K562 (cell line): Measurements from ENCODE around the gene RTL10. TPM values are rescaled to one million over a fixed set of nuclear protein-coding genes. Genes with fewer than 3 reads are reported as not detected.

Experiments used
- ATAC-seq: fragments of 200-7000 bp; cut with Tn5 transposase; 3 replicates; pipeline ENCODE4 v1.9.1; 2020; ENCODE audit warnings: moderate library complexity
- BruUV-seq: library from RNA; stranded (reverse); fragments of 400-500 nt; replicated peaks from 2 replicates; lab custom pipeline; 2021; lab: Mats Ljungman, UMichigan
- CTCF ChIA-PET: fragments of 300-600 bp; formaldehyde crosslinking; extraction: SDS; loops from one replicate; lab custom pipeline; 2021; ENCODE audit warnings: low intra/inter-chr PET ratio; lab: Yijun Ruan, JAX
- POLR2A ChIA-PET: fragments of 300-600, 350-650 bp; sonication (Branson Sonifier 250); formaldehyde crosslinking; extraction: SDS; loops from one replicate; lab custom pipeline; 2021; ENCODE audit warnings: antibody characterized with exemption, inconsistent platforms; lab: Yijun Ruan, JAX
- DNase-seq, 4 experiments: peaks; one replicate each; pipeline versions ENCODE4 v3.0.0 to v3.0.0-alpha.2; 2011 to 2018; ENCODE audit warnings: low spot score in 3 of 4, mixed read lengths in 3 of 4; ENCODE audit errors: extremely low read depth in 1 of 4
- FAIRE-seq: peaks from 2 replicates; lab custom pipeline; 2011; peaks lifted over from hg19 to GRCh38; lab: Jason Lieb, UNC
- H2AFZ ChIP-seq: 2 replicates; pipeline ENCODE4 v1.6.0; 2011; ENCODE audit warnings: low read depth, low read length, control low read depth, inconsistent platforms
- H3K27ac ChIP-seq: fragments of 200-600 bp; 3 replicates; pipeline ENCODE4 v1.8.0; 2011; ENCODE audit warnings: low read depth, mild to moderate bottlenecking, control low read depth, inconsistent platforms, low read length, moderate library complexity, mixed read lengths; ENCODE audit errors: extremely low read depth
- H3K27me3 ChIP-seq, 2 experiments: fragments of 300-600 bp in 1 of 2; 2 replicates in 1 of 2; 3 replicates in 1 of 2; pipeline versions ENCODE4 v1.6.0 to v1.8.0; 2011; ENCODE audit warnings: inconsistent platforms in 2 of 2, low read length in 2 of 2, mild to moderate bottlenecking in 1 of 2, mixed read lengths in 1 of 2, moderate library complexity in 1 of 2; ENCODE audit not compliant: control insufficient read depth in 2 of 2, insufficient read depth in 2 of 2
- H3K36me3 ChIP-seq: fragments of 300-600 bp; 3 replicates; pipeline ENCODE4 v1.8.0; 2011; ENCODE audit warnings: mild to moderate bottlenecking, low read length, inconsistent platforms; ENCODE audit not compliant: control insufficient read depth, insufficient read depth
- H3K4me1 ChIP-seq, 2 experiments: fragments of 200-600 bp in 1 of 2; replicated peaks in 1 of 2; 2 replicates in 1 of 2; 3 replicates in 1 of 2; pipeline versions ENCODE4 v1.5.1 to v1.8.0; 2011; ENCODE audit warnings: inconsistent platforms in 2 of 2, low read length in 2 of 2, mild to moderate bottlenecking in 1 of 2, mixed read lengths in 1 of 2, moderate library complexity in 1 of 2; ENCODE audit not compliant: control insufficient read depth in 2 of 2, insufficient read depth in 2 of 2
- H3K4me2 ChIP-seq: 2 replicates; pipeline ENCODE4 v1.6.1; 2011; ENCODE audit warnings: low read length, control low read depth, inconsistent platforms, mixed read lengths; ENCODE audit not compliant: insufficient read depth
- H3K4me3 ChIP-seq: fragments of 200-600 bp; sonication (generic), shearing (Covaris generic); 2 replicates; pipeline ENCODE4 v1.5.1; 2016; ENCODE audit warnings: control low read depth, inconsistent platforms
- H3K79me2 ChIP-seq: fragments of 200-600 bp; 3 replicates; pipeline ENCODE4 v1.8.0; 2011; ENCODE audit warnings: low read length, inconsistent platforms; ENCODE audit not compliant: control insufficient read depth, insufficient read depth
- H3K9ac ChIP-seq, 2 experiments: 2 replicates each; pipeline versions ENCODE4 v1.6.0 to v1.6.1; 2011; ENCODE audit warnings: low read depth in 2 of 2, low read length in 2 of 2, control low read depth in 1 of 2, inconsistent platforms in 1 of 2, mild to moderate bottlenecking in 1 of 2, mixed read lengths in 1 of 2; ENCODE audit not compliant: insufficient read depth in 1 of 2
- H3K9me1 ChIP-seq: one replicate; pipeline ENCODE4 v1.6.0; 2011; ENCODE audit warnings: inconsistent platforms, mild to moderate bottlenecking, low read length, moderate library complexity; ENCODE audit not compliant: control insufficient read depth, insufficient read depth
- H3K9me3 ChIP-seq: replicated peaks from 2 replicates; pipeline ENCODE4 v1.5.1; 2011; ENCODE audit warnings: low read depth, low read length, inconsistent platforms; ENCODE audit not compliant: control insufficient read depth, insufficient read depth
- H4K20me1 ChIP-seq: replicated peaks from 2 replicates; pipeline ENCODE4 v1.6.1; 2011; ENCODE audit warnings: low read length, inconsistent platforms, mixed read lengths; ENCODE audit not compliant: control insufficient read depth, insufficient read depth
- BHLHE40 ChIP-seq: IDR thresholded peaks from 2 replicates; pipeline ENCODE4 v1.6.1; 2011; ENCODE audit warnings: low read length, improper control_type of control experiment
- FOXK2 ChIP-seq, 2 experiments: fragments of 450-650 bp; IDR thresholded peaks in 1 of 2; conservative IDR thresholded peaks in 1 of 2; 2 replicates each; pipeline ENCODE4 v1.6.1; 2016; ENCODE audit warnings: low read depth in 2 of 2, mild to moderate bottlenecking in 1 of 2
- HNRNPH1 ChIP-seq: fragments of 200-400 bp; formaldehyde crosslinking; optimal IDR thresholded peaks from 2 replicates; pipeline ENCODE3; 2017; ENCODE audit warnings: low read depth, mild to moderate bottlenecking, low read length, moderate library complexity
- ILF3 ChIP-seq: fragments of 450-650 bp; IDR thresholded peaks from 2 replicates; pipeline ENCODE4 v1.6.1; 2018; ENCODE audit warnings: antibody characterized with exemption, mild to moderate bottlenecking, moderate library complexity, borderline replicate concordance
- KDM5B ChIP-seq: fragments of 200-600 bp; sonication (generic); IDR thresholded peaks from 2 replicates; pipeline ENCODE4 v1.6.1; 2012; ENCODE audit warnings: low read depth, mild to moderate bottlenecking, moderate library complexity, low read length, control low read depth, inconsistent platforms; ENCODE audit not compliant: insufficient replicate concordance
- MEIS2 ChIP-seq: fragments of 450-650 bp; IDR thresholded peaks from 2 replicates; pipeline ENCODE4 v1.6.1; 2014; ENCODE audit warnings: mild to moderate bottlenecking; ENCODE audit not compliant: partially characterized antibody
- PHF20 ChIP-seq: fragments of 450-650 bp; IDR thresholded peaks from 2 replicates; pipeline ENCODE4 v1.6.1; 2018; ENCODE audit not compliant: partially characterized antibody
- SAP30 ChIP-seq: fragments of 200-600 bp; sonication (generic); IDR thresholded peaks from 2 replicates; pipeline ENCODE4 v1.6.1; 2012; ENCODE audit warnings: borderline replicate concordance, low read depth, mild to moderate bottlenecking, moderate library complexity, low read length, control low read depth, inconsistent platforms; ENCODE audit not compliant: insufficient read depth, poor library complexity, severe bottlenecking
- SOX6 ChIP-seq: fragments of 450-650 bp; IDR thresholded peaks from 2 replicates; pipeline ENCODE4 v1.6.1; 2014; ENCODE audit warnings: mild to moderate bottlenecking
- SREBF2 ChIP-seq: sonication (generic); formaldehyde crosslinking; IDR thresholded peaks from 2 replicates; pipeline ENCODE4 v1.4.0; 2020; ENCODE audit warnings: mild to moderate bottlenecking, missing genetic modification reagents
- TAL1 ChIP-seq: fragments of 450-650 bp; IDR thresholded peaks from 2 replicates; pipeline ENCODE4 v1.6.1; 2016; ENCODE audit warnings: mild to moderate bottlenecking
- WHSC1 ChIP-seq: IDR thresholded peaks from one replicate; pipeline ENCODE4 v1.6.1; 2012; ENCODE audit warnings: low read length, control low read depth, inconsistent platforms
- ZNF695 ChIP-seq: fragments of 450-650 bp; formaldehyde crosslinking; IDR thresholded peaks from 2 replicates; pipeline ENCODE4 v1.4.0; 2020; ENCODE audit warnings: mild to moderate bottlenecking, moderate library complexity
- WGBS: fragments of 100-300 bp; shearing (Covaris generic); methylation state at CpG from one replicate; pipeline ENCODE4 v1.1.6; 2016; ENCODE audit warnings: low coverage, mixed read lengths; ENCODE audit not compliant: insufficient coverage; ENCODE audit errors: missing lambda C conversion rate; 5-methylcytosine and 5-hydroxymethylcytosine counted together
- in situ Hi-C: fragments of 300-500 bp; cut with MboI; formaldehyde crosslinking; loops from 4 replicates; pipeline ENCODE4 v1.15.0; 2018; ENCODE audit warnings: inconsistent platforms, mixed read lengths
- intact Hi-C: fragments of 100-400 bp; cut with micrococcal nuclease; formaldehyde crosslinking; loops from 2 replicates; pipeline ENCODE4 v1.14.2; 2022
- polyA plus RNA-seq, 8 experiments: library from polyadenylated mRNA; depleted of rRNA in 4 of 8; stranded (reverse) in 5 of 8; unstranded in 3 of 8; fragments of >200 nt; fragmentation: Nextera tagmentation in 2 of 8; fragmentation: Illumina TruSeq in 1 of 8; extraction: Ambion mirVana in 2 of 8; extraction: Trizol in 1 of 8; gene quantifications; 2 replicates each; pipeline versions ENCODE4 v1.2.1 to v1.2.3, GENCODE V29; 2011 to 2014; ENCODE audit warnings: inconsistent platforms in 1 of 8, missing spikeins in 1 of 8
- total RNA-seq, 7 experiments: library from RNA; depleted of rRNA in 6 of 7; stranded (reverse); fragments of >200 nt in 6 of 7; fragmentation: Illumina TruSeq in 2 of 7; extraction: Trizol in 2 of 7; gene quantifications; 2 replicates each; pipeline versions ENCODE4 v1.2.1 to v1.2.3, GENCODE V29; 2011 to 2021; ENCODE audit warnings: low replicate concordance in 1 of 7
- TF ChIP-seq, protein P1 (sequence below): fragments of 450-650 bp; IDR thresholded peaks from one replicate; pipeline ENCODE4 v1.6.1; 2018; ENCODE audit warnings: mild to moderate bottlenecking, moderate library complexity; ENCODE audit not compliant: partially characterized antibody
- TF ChIP-seq, protein P2 (sequence below), 2 experiments: fragments of 450-650 bp; IDR thresholded peaks; 2 replicates each; pipeline ENCODE4 v1.6.1; 2016

The RTL10 gene
- total and polyA plus RNA-seq, 9 of the 15 experiments (the other 6 are each of a cell fraction or from before 2014, with no cell fraction given), result 19.8 to 75.5 (median 32.5) TPM

DNA sequence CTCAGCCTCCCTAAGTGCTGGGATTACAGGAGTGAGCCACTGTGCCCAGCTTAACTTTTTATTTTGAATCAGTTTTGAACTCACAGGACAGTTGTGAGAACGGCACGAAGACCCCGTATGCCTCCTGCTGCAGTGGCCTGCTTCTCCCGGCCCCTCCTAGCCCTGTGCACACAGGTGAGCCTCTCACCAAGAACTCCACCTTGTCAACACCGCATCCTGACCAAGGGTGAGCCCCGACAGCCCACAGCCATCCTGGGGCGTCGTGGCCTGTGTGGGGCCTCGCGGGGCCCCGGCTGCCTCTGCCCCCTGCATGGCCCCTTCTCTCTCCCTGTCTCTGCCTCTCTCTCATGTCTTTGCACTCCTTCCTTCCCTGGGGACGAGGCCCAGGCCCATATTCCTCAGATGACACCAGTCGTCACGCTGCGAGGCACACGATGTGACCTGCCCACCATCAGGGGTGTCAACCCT is 38.8 kb downstream of the RTL10 start (continued):
- TF ChIP-seq HNRNPH1 (no peak), KDM5B (peak; percentile 39), PHF20 (peak; percentile 30), WHSC1 (peak; percentile 95), ZNF695 (CRISPR knock-in tag) (no peak), SREBF2 (no peak), ILF3 (no peak)
- TF ChIP-seq, protein P1, sequence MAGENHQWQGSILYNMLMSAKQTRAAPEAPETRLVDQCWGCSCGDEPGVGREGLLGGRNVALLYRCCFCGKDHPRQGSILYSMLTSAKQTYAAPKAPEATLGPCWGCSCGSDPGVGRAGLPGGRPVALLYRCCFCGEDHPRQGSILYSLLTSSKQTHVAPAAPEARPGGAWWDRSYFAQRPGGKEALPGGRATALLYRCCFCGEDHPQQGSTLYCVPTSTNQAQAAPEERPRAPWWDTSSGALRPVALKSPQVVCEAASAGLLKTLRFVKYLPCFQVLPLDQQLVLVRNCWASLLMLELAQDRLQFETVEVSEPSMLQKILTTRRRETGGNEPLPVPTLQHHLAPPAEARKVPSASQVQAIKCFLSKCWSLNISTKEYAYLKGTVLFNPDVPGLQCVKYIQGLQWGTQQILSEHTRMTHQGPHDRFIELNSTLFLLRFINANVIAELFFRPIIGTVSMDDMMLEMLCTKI, result no peak

DNA sequence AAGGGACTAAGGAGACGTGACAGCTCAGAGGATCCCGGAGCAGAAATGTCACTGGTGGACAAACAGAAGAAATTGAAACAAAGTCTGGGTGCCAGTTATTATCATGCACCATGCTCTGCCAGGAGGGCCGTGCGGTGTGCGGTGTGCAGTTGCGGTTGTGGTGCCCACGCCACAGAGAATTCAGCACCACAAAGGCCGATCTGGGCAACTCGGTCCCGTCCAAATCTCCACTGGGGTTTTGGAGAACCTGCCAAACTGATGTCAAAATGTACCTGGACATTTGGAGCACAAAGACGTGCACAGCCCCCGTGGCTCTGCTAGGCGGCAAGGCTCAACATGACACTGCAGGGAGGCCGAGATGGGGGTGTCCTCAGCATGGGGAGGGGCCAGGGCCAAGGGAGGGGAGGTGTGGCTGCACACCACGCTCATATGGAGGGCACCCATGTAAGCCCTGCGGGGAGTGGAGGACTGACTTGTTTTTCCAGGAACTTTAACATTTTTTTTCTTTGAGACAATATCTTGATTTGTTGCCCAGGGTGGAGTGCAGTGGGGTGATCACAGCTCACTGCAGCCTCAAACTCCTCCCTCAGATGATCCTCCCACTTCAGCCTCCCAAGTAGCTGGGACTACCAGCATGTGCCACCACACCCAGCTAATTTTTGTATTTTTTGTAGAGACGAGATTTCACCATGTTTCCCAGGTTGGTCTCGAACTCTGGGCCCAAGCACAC is 39.4 kb downstream of the RTL10 start:
- Histone ChIP-seq H2AFZ (peak overlapping the region; percentile 55), H3K36me3 (no peaks in the 10 kb centered on the region), H3K4me2 (peak overlapping the region; percentile 41), H3K9me1 (no peaks in the 10 kb centered on the region), H3K27ac (peak overlapping the region; percentile 1; the same call in 2 of the 3 replicates), H3K4me1 (peaks cover 22 to 74% of the 10 kb centered on the region in 2 experiments), H3K9me3 (no peaks in the 10 kb centered on the region), H3K9ac (peak overlapping the region; percentile 7 to 86; a peak in 3 of 4 replicates), H4K20me1 (no peaks in the 10 kb centered on the region), H3K27me3 (no peaks in the 10 kb centered on the region), H3K4me3 (no peak overlapping the region), H3K79me2 (no peaks in the 10 kb centered on the region)
- CTCF ChIA-PET, result no interaction called here
- FAIRE-seq, result peak; percentile 86
- in situ Hi-C loops (no loop called here), intact Hi-C loops (loop anchor here (1.0 to 5.0 kb wide), 2 partner anchors 37 to 95 kb away; partner anchors contain the start of genes GNB1L and RTL10)
- BruUV-seq, result TSS peak; percentile 32
- ATAC-seq, result peak; percentile 91
- DNase-seq, result peak; percentile 94 to 98 (median 96)
- POLR2A ChIA-PET, result interaction anchor here (0.6 to 2.0 kb wide), 15 partner anchors 8 to 1262 kb away, joined by 3 to 12 read pairs (median 5); partner anchors contain the start of gene MRPL40
- 46% methylated on average over 18 of the region's 18 CpGs for WGBS
- TF ChIP-seq TAL1 (peak; percentile 11; the same call in 1 of the 2 replicates), SOX6 (peak; percentile 83), BHLHE40 (peak; percentile 72), SAP30 (peak; percentile 47), FOXK2 (conservative IDR thresholded peaks at IDR 0.05 in 1 of 2, IDR thresholded peaks at IDR 0.05 in 1 of 2; ENCODE audit: low read depth in 2 of 2) (peak; percentile 76 to 78), MEIS2 (peak; percentile 94)
- TF ChIP-seq, protein P2, sequence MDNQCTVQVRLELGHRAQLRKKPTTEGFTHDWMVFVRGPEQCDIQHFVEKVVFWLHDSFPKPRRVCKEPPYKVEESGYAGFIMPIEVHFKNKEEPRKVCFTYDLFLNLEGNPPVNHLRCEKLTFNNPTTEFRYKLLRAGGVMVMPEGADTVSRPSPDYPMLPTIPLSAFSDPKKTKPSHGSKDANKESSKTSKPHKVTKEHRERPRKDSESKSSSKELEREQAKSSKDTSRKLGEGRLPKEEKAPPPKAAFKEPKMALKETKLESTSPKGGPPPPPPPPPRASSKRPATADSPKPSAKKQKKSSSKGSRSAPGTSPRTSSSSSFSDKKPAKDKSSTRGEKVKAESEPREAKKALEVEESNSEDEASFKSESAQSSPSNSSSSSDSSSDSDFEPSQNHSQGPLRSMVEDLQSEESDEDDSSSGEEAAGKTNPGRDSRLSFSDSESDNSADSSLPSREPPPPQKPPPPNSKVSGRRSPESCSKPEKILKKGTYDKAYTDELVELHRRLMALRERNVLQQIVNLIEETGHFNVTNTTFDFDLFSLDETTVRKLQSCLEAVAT (IDR thresholded peaks at IDR 0.05), result peak; percentile 71 to 84; a peak in 3 of 4 replicates
